Measurements from ENCODE around the gene MANSC1.
"Not testable (repeated sequence)": the region's sequence is repeated elsewhere in the genome, so short reads cannot be mapped to it uniquely, and the experiment has no call there.

MANSC1 gene

DNA sequence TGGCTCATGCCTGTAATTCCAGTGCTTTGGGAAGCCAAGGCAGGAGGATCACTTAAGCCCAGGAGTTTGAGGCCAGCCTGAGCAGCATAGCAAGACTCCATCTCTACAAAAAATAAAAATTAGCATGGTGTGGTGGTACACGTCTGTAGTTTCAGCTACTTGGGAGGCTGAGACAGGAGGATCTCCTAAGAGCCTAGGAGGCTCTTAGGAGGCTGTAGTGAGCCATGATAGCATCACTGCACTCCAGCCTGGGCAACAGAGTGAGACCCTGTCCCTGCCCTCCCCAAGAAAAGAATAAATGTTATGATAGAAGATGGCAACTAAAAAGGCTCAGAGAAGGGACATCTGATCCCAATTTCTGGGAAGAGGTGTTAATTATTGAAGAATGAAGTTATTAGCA lies 3.2 kb upstream of the MANSC1 start:
- no peak overlapping the region for H3K27ac ChIP-seq
- TF ChIP-seq, protein P1, sequence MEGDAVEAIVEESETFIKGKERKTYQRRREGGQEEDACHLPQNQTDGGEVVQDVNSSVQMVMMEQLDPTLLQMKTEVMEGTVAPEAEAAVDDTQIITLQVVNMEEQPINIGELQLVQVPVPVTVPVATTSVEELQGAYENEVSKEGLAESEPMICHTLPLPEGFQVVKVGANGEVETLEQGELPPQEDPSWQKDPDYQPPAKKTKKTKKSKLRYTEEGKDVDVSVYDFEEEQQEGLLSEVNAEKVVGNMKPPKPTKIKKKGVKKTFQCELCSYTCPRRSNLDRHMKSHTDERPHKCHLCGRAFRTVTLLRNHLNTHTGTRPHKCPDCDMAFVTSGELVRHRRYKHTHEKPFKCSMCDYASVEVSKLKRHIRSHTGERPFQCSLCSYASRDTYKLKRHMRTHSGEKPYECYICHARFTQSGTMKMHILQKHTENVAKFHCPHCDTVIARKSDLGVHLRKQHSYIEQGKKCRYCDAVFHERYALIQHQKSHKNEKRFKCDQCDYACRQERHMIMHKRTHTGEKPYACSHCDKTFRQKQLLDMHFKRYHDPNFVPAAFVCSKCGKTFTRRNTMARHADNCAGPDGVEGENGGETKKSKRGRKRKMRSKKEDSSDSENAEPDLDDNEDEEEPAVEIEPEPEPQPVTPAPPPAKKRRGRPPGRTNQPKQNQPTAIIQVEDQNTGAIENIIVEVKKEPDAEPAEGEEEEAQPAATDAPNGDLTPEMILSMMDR (IDR thresholded peaks at IDR 0.05; ENCODE audit: low read depth, low read length): no peak

DNA sequence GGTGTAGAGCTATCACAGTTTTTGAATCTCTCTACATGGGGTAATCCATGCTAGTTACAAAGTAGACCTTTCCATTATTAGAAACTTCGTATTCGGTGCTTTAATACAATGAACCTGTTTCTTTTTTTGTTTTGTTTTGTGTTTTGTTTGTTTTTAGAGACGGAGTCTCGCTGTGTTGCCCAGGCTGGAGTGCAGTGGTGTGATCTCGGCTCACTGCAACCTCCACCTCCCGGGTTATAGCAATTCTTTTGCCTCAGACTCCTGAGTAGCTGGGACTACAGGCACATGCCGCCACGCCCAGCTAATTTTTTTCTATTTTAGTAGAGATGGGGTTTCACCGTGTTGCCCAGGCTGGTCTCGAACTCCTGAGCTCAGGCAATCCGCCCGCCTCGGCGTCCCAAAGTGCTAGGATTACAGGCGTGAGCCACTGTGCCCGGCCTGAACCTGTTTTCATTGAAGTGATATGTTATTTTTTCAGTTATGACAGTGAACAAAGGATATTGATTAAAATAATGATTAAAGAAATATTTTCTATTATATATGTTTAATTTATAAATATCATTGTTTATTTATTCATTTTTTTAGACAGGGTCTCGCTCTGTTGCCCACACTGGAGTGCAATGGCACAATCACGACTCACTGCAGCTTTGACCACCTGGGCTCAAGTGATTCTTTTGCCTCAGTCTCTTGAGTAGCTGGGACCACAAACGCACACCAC lies 1.6 kb upstream of the MANSC1 start:
- not testable (repeated sequence) for DNase-seq; H3K9me3 ChIP-seq (ENCODE audit: severe bottlenecking); H3K4me3 ChIP-seq (ENCODE audit: low read depth, low read length); H3K27me3 ChIP-seq (ENCODE audit: insufficient read depth, low read depth, severe bottlenecking); H3K36me3 ChIP-seq; H3K27ac ChIP-seq

More for the DNA sequence above, 3.2 kb upstream of the MANSC1 start:
- no peaks in the 10 kb centered on the region; the same call in 1 of the 2 replicates for H3K36me3 ChIP-seq
- no peak for DNase-seq
- H3K9me3 ChIP-seq (ENCODE audit: severe bottlenecking): no peaks in the 10 kb centered on the region
- H3K27me3 ChIP-seq (ENCODE audit: insufficient read depth, low read depth, severe bottlenecking): no peaks in the 10 kb centered on the region
- H3K4me3 ChIP-seq (ENCODE audit: low read depth, low read length): no peak overlapping the region

DNA sequence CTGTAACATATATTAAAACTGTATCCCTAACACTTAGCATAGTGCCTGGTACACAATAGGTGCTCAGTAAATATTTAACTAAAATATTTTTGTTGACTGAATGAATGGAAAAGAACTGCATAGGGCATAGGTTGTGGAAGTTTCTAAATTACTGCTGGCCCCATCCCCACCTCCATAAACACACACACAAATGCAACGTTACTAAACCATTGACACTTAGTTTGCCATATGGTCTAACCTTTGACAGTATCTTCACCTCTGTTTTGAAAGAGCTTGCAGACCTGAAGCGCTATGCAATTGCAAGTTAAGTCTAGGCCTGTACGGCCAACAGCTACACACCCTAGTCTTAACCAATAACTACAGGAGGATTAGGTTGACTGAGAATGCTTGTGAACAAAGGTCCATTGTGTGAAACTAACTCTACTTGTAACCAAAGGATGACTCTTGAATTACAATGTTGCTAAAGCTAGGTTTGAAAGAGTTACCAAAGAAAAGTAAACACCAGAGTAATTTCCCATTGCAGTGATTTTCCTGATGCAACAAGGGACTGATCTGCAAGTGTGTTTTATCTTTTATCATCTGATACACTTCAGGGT lies 924 bp upstream of the MANSC1 start:
- H3K36me3 ChIP-seq: no peaks in the 10 kb centered on the region
- H3K27me3 ChIP-seq (ENCODE audit: insufficient read depth, low read depth, severe bottlenecking): no peaks in the 10 kb centered on the region
- no peaks in the 10 kb centered on the region for H3K9me3 ChIP-seq (ENCODE audit: severe bottlenecking)
- no peak for DNase-seq
- peak overlapping the region; percentile 75; the same call in 1 of the 2 replicates for H3K4me3 ChIP-seq (ENCODE audit: low read depth, low read length)
- TF ChIP-seq, protein P1 (IDR thresholded peaks at IDR 0.05; ENCODE audit: low read depth, low read length): no peak
- H3K27ac ChIP-seq: no peak overlapping the region

DNA sequence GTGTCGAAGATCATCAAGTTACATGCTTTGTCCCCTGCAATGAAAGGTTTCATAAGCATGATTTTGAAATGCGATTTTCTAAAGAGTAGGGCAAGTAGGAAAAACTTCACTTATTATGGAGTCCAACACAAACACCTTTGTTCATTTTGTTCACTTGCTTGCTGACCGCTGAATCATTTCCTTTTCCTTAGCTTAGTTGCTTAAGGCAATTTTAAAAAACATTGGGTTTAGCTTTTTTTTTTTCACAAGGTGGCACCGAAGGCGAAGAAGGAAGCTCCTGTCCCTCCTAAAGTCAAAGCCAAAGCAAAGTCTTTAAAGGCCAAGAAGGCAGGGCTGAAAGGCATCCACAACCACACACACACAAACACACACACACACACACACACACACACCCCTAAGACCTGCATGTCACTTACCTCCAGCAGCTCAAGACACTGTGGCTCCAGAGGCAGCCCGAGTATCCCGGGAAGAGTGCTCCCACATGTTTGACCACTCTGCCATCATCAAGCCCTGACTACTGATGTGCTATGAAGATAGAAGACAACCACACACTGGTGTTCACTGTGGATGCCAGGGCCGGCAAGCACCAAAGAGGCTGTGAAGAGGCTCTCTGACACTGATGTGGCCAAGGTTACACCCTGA lies 11.4 kb downstream of the MANSC1 start:
- Histone ChIP-seq H3K36me3 (no peaks in the 10 kb centered on the region), H3K27ac (no peak overlapping the region), H3K27me3 (ENCODE audit: insufficient read depth, low read depth, severe bottlenecking) (no peaks in the 10 kb centered on the region), H3K9me3 (ENCODE audit: severe bottlenecking) (no peaks in the 10 kb centered on the region), H3K4me3 (ENCODE audit: low read depth, low read length) (no peak overlapping the region)
- TF ChIP-seq, protein P1 (IDR thresholded peaks at IDR 0.05; ENCODE audit: low read depth, low read length): no peak
- DNase-seq: no peak

DNA sequence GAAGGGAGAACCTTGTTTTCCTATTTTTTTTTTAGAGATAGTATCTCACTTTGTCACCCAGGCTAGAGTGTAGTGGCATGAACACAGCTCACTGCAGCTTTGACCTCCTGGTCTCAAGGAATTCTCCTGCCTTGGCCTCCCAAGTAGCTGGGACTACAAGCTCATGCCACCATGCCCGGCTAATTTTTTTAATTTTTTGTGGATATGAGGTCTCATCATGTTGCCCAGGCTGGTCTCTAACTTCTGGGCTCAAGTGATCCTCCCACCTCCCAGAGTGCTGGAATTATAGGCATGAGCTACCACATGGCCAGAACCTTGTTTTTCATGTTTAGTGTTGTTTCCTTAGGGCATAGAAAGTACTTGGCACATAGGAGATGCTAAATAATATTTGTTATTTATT lies 13.5 kb downstream of the MANSC1 start:
- no peak for DNase-seq
- Histone ChIP-seq H3K27ac (no peak overlapping the region), H3K9me3 (ENCODE audit: severe bottlenecking) (no peaks in the 10 kb centered on the region), H3K36me3 (no peaks in the 10 kb centered on the region), H3K27me3 (ENCODE audit: insufficient read depth, low read depth, severe bottlenecking) (no peaks in the 10 kb centered on the region), H3K4me3 (ENCODE audit: low read depth, low read length) (no peak overlapping the region)
- TF ChIP-seq, protein P1 (IDR thresholded peaks at IDR 0.05; ENCODE audit: low read depth, low read length): no peak

DNA sequence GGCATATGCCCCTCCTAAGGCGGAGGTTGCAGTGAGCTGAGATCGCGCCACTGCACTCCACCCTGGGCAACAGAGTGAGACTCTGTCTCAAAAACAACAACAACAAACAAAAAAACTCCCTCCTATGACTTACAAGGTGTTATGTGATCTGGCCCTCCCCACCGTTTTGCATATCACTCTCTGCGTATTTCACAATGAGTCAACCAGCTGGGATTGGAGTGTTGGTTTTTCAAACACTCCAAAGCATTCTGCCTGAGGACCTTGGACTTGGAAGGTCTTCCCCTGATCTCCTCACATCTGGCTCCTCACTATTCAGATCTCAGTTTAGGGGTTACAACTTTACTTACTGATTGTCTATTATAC lies 14.0 kb downstream of the MANSC1 start:
- Histone ChIP-seq H3K4me3 (ENCODE audit: low read depth, low read length) (no peak overlapping the region), H3K27me3 (ENCODE audit: insufficient read depth, low read depth, severe bottlenecking) (no peaks in the 10 kb centered on the region), H3K27ac (no peak overlapping the region), H3K36me3 (no peaks in the 10 kb centered on the region), H3K9me3 (ENCODE audit: severe bottlenecking) (no peaks in the 10 kb centered on the region)
- no peak for DNase-seq
- TF ChIP-seq, protein P1 (IDR thresholded peaks at IDR 0.05; ENCODE audit: low read depth, low read length): no peak
